Uterus (tissue), 4 donors: ENCODE results near the gene SMIM8. TPM values are rescaled to one million over a fixed set of nuclear protein-coding genes. Genes with fewer than 3 reads are reported as not detected.

Source experiments
- DNase-seq, 2 donors: peaks; one replicate each; pipeline ENCODE4 v3.0.0-alpha.2; 2019 to 2020
- H3K27ac ChIP-seq, 2 donors: fragments of 200-600 bp; sonication (generic); 1 replicate in 1 of 2; 2 replicates in 1 of 2; pipeline ENCODE4 v1.5.1; 2016 to 2018
- H3K27me3 ChIP-seq, 2 donors: fragments of 200-600 bp; sonication (generic); one replicate each; pipeline ENCODE4 v1.5.1; 2018 to 2019; ENCODE audit warnings: control low read depth in 1 of 2
- H3K36me3 ChIP-seq, 2 donors: fragments of 200-600 bp; sonication (generic); one replicate each; pipeline ENCODE4 v1.5.1; 2019; ENCODE audit warnings: control low read depth in 1 of 2
- H3K4me1 ChIP-seq, 2 donors: fragments of 200-600 bp; sonication (generic); one replicate each; pipeline ENCODE4 v1.5.1; 2018 to 2019; ENCODE audit warnings: control low read depth in 1 of 2
- H3K4me3 ChIP-seq, 2 donors: fragments of 200-600 bp; sonication (generic); 1 replicate in 1 of 2; 2 replicates in 1 of 2; pipeline ENCODE4 v1.5.1; 2018 to 2019; ENCODE audit warnings: mild to moderate bottlenecking in 1 of 2
- H3K9me3 ChIP-seq, 2 donors: fragments of 200-600 bp; sonication (generic); one replicate each; pipeline ENCODE4 v1.5.1; 2019; ENCODE audit warnings: control low read depth in 1 of 2
- CTCF ChIP-seq, 4 experiments: fragments of 200-600 bp in 2 of 4; fragments of 450-650 bp in 2 of 4; sonication (generic) in 2 of 4; IDR thresholded peaks; one replicate each; pipeline ENCODE4 v1.5.1; 2016 to 2019; ENCODE audit warnings: antibody characterized with exemption in 4 of 4, mild to moderate bottlenecking in 2 of 4, moderate library complexity in 1 of 4
- POLR2A ChIP-seq, 2 donors: fragments of 450-650 bp; IDR thresholded peaks; one replicate each; pipeline ENCODE4 v1.6.1; 2016; ENCODE audit warnings: antibody characterized with exemption in 2 of 2, mild to moderate bottlenecking in 1 of 2, moderate library complexity in 1 of 2
- intact Hi-C: fragments of 100-400 bp; cut with DNase I; formaldehyde crosslinking; loops from one replicate; pipeline ENCODE4 v1.15.1; 2023; ENCODE audit warnings: low total_unique reads
- total RNA-seq, 4 donors: library from RNA; depleted of rRNA in 3 of 4; stranded (reverse); fragments of >200 nt in 3 of 4; gene quantifications; one replicate each; pipeline versions ENCODE4 v1.1.0 to v1.2.4, GENCODE V29; 2014 to 2023
- donor health status: DM: yes; HTN: yes; CAD: no.

The SMIM8 gene
- total RNA-seq, 4 donors from 2014 or later: 3.6 to 37.3 (median 15.8) TPM

- Histone ChIP-seq H3K27me3 (no peaks in the 10 kb centered on the region), H3K36me3 (no peaks in the 10 kb centered on the region), H3K4me1 (no peaks in the 10 kb centered on the region), H3K4me3 (no peak overlapping the region), H3K27ac (no peak overlapping the region), H3K9me3 (no peaks in the 10 kb centered on the region)
- TF ChIP-seq CTCF (IDR thresholded peaks at IDR 0.05) (no peak), POLR2A (IDR thresholded peaks at IDR 0.05) (no peak)
- intact Hi-C loops: no loop called here
- DNase-seq: no peak
Measured at GRCh38 chr6:87382861-87383260, 60.5 kb downstream of the SMIM8 start.

DNA sequence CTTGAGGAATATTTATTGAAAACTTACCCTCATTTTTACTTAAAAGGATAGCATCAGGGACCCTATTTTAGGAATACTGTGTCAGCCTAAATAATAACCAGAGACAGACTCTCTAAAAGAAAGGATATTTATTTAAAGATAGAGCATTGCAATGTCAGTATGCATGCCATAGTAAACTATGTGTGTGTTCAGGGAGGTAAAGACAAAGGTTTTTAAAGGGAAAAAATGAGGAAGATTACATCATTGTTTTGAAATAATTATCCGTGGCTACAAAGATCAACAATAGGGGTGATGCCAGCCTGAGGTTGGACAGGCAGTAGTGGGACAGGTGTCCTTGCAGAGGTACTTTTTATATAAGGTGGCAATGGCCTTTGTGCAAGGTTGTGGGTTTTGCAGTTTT, 61.6 kb downstream of the SMIM8 start:
- H3K27ac ChIP-seq: no peak overlapping the region
- intact Hi-C loops: no loop called here
- TF ChIP-seq CTCF (IDR thresholded peaks at IDR 0.05) (no peak), POLR2A (IDR thresholded peaks at IDR 0.05) (no peak)
- H3K9me3 ChIP-seq: no peaks in the 10 kb centered on the region
- no peaks in the 10 kb centered on the region for H3K27me3 ChIP-seq
- no peak overlapping the region for H3K4me3 ChIP-seq
- no peak for DNase-seq
- H3K36me3 ChIP-seq: no peaks in the 10 kb centered on the region
- no peaks in the 10 kb centered on the region for H3K4me1 ChIP-seq

DNA sequence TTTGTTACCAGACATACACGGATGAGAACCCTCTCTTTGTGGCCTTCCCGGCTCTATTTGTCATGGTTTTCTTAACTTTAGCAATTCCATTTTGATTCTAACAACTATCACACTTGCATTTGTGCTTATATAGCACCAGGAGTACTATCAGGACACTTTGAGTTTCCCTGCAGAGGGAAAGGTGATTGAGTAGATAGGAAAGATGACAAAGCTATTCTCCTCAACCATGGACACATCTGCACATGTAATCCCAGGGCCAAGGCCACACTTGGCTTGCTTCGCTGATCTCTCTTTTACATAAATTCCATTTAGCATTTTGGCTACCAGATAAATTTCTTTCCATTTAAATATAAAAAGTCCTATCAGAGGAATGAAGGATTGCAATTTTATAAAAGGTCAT, 62.1 kb downstream of the SMIM8 start:
- intact Hi-C loops: no loop called here
- no peak for TF ChIP-seq CTCF (IDR thresholded peaks at IDR 0.05)
- no peak for TF ChIP-seq POLR2A (IDR thresholded peaks at IDR 0.05)
- no peak overlapping the region for H3K4me3 ChIP-seq
- H3K27me3 ChIP-seq: no peaks in the 10 kb centered on the region
- no peak overlapping the region for H3K27ac ChIP-seq
- no peaks in the 10 kb centered on the region for H3K4me1 ChIP-seq
- DNase-seq: no peak
- H3K9me3 ChIP-seq: no peaks in the 10 kb centered on the region
- no peaks in the 10 kb centered on the region for H3K36me3 ChIP-seq

- no peaks in the 10 kb centered on the region for H3K4me1 ChIP-seq
- H3K36me3 ChIP-seq: no peaks in the 10 kb centered on the region
- H3K4me3 ChIP-seq: no peak overlapping the region
- no peaks in the 10 kb centered on the region for H3K27me3 ChIP-seq
- no peaks in the 10 kb centered on the region for H3K9me3 ChIP-seq
- no peak for DNase-seq
- no peak overlapping the region for H3K27ac ChIP-seq
- intact Hi-C loops: no loop called here
- TF ChIP-seq CTCF (IDR thresholded peaks at IDR 0.05): no peak
- no peak for TF ChIP-seq POLR2A (IDR thresholded peaks at IDR 0.05)
Measured at GRCh38 chr6:87391334-87391733, 68.9 kb downstream of the SMIM8 start.

Other genes starting within 250 kb of the SMIM8 start
- gene CGA, start 227.5 kb upstream of the SMIM8 start, total RNA-seq: not detected
- 100 to 1,000 TPM in 2 of 4 donors, 10 to 100 TPM in 2; 38.2 to 153 (median 81.2) TPM for gene ZNF292, start 167.0 kb upstream of the SMIM8 start, total RNA-seq
- gene GJB7, start 6.7 kb downstream of the SMIM8 start, total RNA-seq: 1 to 10 TPM in 1 of 4 donors, not detected in 3; 1.5 TPM
- 1 to 10 TPM in 2 of 4 donors, not detected in 2; 7.0 to 8.6 TPM for gene C6orf163, start 22.2 kb downstream of the SMIM8 start, total RNA-seq
- 1 to 10 TPM in 2 of 4 donors, under 1 TPM in 1, not detected in 1; 0.52 to 3.9 (median 2.8) TPM for gene CFAP206, start 85.4 kb downstream of the SMIM8 start, total RNA-seq
- gene SLC35A1, start 150.4 kb downstream of the SMIM8 start, total RNA-seq: 10 to 100 TPM; 17.6 to 38.0 (median 25.8) TPM